Measurements from ENCODE around the gene CEACAM7.
"Not testable (repeated sequence)": the region's sequence is repeated elsewhere in the genome, so short reads cannot be mapped to it uniquely, and the experiment has no call there.

CEACAM7 gene

GRCh38 chr19:41688098-41688497, at the start of gene CEACAM7:
CEACAM7 (minus strand) TSS chr19:41688270; CDS start chr19:41688165, 105 bp downstream.
- DNase-seq: no peak

- no peak for DNase-seq
Observed at GRCh38 chr19:41735071-41735600, 47.1 kb upstream of the CEACAM7 start.

GRCh38 chr19:41734585-41734984, 46.5 kb upstream of the CEACAM7 start:
- DNase-seq: no peak

- DNase-seq: no peak
Observed at GRCh38 chr19:41734156-41734555, 46.1 kb upstream of the CEACAM7 start.

- DNase-seq: no peak
Observed at GRCh38 chr19:41726493-41726892, 38.4 kb upstream of the CEACAM7 start.

GRCh38 chr19:41720103-41720502, 32.0 kb upstream of the CEACAM7 start:
- no peak for DNase-seq

GRCh38 chr19:41718761-41719160, 30.7 kb upstream of the CEACAM7 start:
- DNase-seq: no peak

- no peak for DNase-seq
Observed at GRCh38 chr19:41714598-41714997, 26.5 kb upstream of the CEACAM7 start.

GRCh38 chr19:41711376-41712261, 23.5 kb upstream of the CEACAM7 start:
- no peak for DNase-seq

GRCh38 chr19:41709951-41710645, 22.0 kb upstream of the CEACAM7 start:
- no peak for DNase-seq

- DNase-seq: not testable (repeated sequence)
Observed at GRCh38 chr19:41709516-41709915, 21.4 kb upstream of the CEACAM7 start.

GRCh38 chr19:41708481-41708880, 20.4 kb upstream of the CEACAM7 start, which contains the start of gene CEACAM5:
CEACAM5 (plus strand) TSS chr19:41708626; CDS start chr19:41708732, 106 bp downstream.
- DNase-seq: no peak

- no peak for DNase-seq
Observed at GRCh38 chr19:41707871-41708371, 19.9 kb upstream of the CEACAM7 start.

GRCh38 chr19:41707502-41707812, 19.4 kb upstream of the CEACAM7 start:
- DNase-seq: no peak

GRCh38 chr19:41706741-41707501, 18.9 kb upstream of the CEACAM7 start:
- peak; percentile 69 for DNase-seq

- DNase-seq: peak; percentile 25
Observed at GRCh38 chr19:41705393-41706174, 17.5 kb upstream of the CEACAM7 start.

- no peak for DNase-seq
Observed at GRCh38 chr19:41703602-41704293, 15.7 kb upstream of the CEACAM7 start.

- DNase-seq: no peak
Observed at GRCh38 chr19:41702171-41702651, 14.1 kb upstream of the CEACAM7 start.

GRCh38 chr19:41701401-41702075, 13.5 kb upstream of the CEACAM7 start:
- DNase-seq: no peak

- no peak for DNase-seq
Observed at GRCh38 chr19:41700381-41701195, 12.5 kb upstream of the CEACAM7 start.

Data from activated CD4-positive, alpha-beta T cell treated with anti-CD3 and anti-CD28 coated beads, Interleukin-2, amount 50 U/mL, for 1 hour (primary cell).